H9 (cell line): Measurements from ENCODE around the gene MMP2. TPM values are rescaled to one million over a fixed set of nuclear protein-coding genes. Genes with fewer than 3 reads are reported as not detected.

Experiments
- DNase-seq: peaks from one replicate; pipeline ENCODE4 v3.0.0-alpha.2; 2017
- H2AFZ ChIP-seq: one replicate; pipeline ENCODE4 v1.6.1; 2013; ENCODE audit warnings: mild to moderate bottlenecking, low read length, control low read depth, moderate library complexity
- H2AK5ac ChIP-seq: 2 replicates; pipeline ENCODE4 v1.6.1; 2013; ENCODE audit warnings: low read length, control low read depth, mixed read lengths; ENCODE audit not compliant: insufficient read length
- H2BK120ac ChIP-seq: one replicate; pipeline ENCODE4 v1.6.1; 2013; ENCODE audit warnings: low read depth, mild to moderate bottlenecking, low read length, control low read depth, inconsistent platforms; ENCODE audit not compliant: poor library complexity, severe bottlenecking
- H2BK12ac ChIP-seq: 2 replicates; pipeline ENCODE4 v1.6.1; 2013; ENCODE audit warnings: low read length, control low read depth, mixed read lengths, low read depth; ENCODE audit not compliant: insufficient read length
- H2BK15ac ChIP-seq: 2 replicates; pipeline ENCODE4 v1.6.1; 2013; ENCODE audit warnings: low read depth, low read length, control low read depth
- H2BK20ac ChIP-seq: one replicate; pipeline ENCODE4 v1.6.1; 2013; ENCODE audit warnings: low read depth, mild to moderate bottlenecking, low read length, control low read depth, inconsistent platforms; ENCODE audit not compliant: poor library complexity, severe bottlenecking
- H2BK5ac ChIP-seq: 2 replicates; pipeline ENCODE4 v1.6.1; 2013; ENCODE audit warnings: low read length, control low read depth, mixed read lengths; ENCODE audit not compliant: insufficient read length
- H3K14ac ChIP-seq: 2 replicates; pipeline ENCODE4 v1.6.1; 2013; ENCODE audit warnings: low read length, control low read depth; ENCODE audit not compliant: insufficient read depth
- H3K18ac ChIP-seq: 2 replicates; pipeline ENCODE4 v1.6.1; 2013; ENCODE audit warnings: low read depth, mild to moderate bottlenecking, mixed read lengths, low read length, control low read depth; ENCODE audit not compliant: insufficient read length
- H3K23ac ChIP-seq: 2 replicates; pipeline ENCODE4 v1.6.1; 2013; ENCODE audit warnings: low read length, control low read depth, mixed read lengths, low read depth; ENCODE audit not compliant: insufficient read length
- H3K23me2 ChIP-seq: 2 replicates; pipeline ENCODE4 v1.6.1; 2013; ENCODE audit warnings: low read depth, mild to moderate bottlenecking, mixed read lengths, low read length, control low read depth; ENCODE audit not compliant: insufficient read length, poor library complexity, severe bottlenecking
- H3K27ac ChIP-seq: 2 replicates; pipeline ENCODE4 v1.5.1; 2013; ENCODE audit warnings: low read length, control low read depth, mixed read lengths, low read depth; ENCODE audit not compliant: insufficient read length
- H3K27me3 ChIP-seq: 2 replicates; pipeline ENCODE4 v1.6.1; 2013; ENCODE audit warnings: low read length, control low read depth, inconsistent platforms; ENCODE audit not compliant: insufficient read depth
- H3K4ac ChIP-seq: 2 replicates; pipeline ENCODE4 v1.6.1; 2013; ENCODE audit warnings: low read depth, mild to moderate bottlenecking, control low read depth, inconsistent platforms, low read length, moderate library complexity
- H3K4me1 ChIP-seq: 2 replicates; pipeline ENCODE4 v1.6.1; 2013; ENCODE audit warnings: low read length, control low read depth, inconsistent platforms; ENCODE audit not compliant: insufficient read depth
- H3K4me2 ChIP-seq: 2 replicates; pipeline ENCODE4 v1.6.1; 2013; ENCODE audit warnings: low read length, control low read depth, mixed read lengths; ENCODE audit not compliant: insufficient read length, insufficient read depth
- H3K56ac ChIP-seq: 2 replicates; pipeline ENCODE4 v1.6.1; 2013; ENCODE audit warnings: low read depth, mild to moderate bottlenecking, mixed read lengths, low read length, control low read depth; ENCODE audit not compliant: insufficient read length
- H3K79me1 ChIP-seq: 2 replicates; pipeline ENCODE4 v1.6.1; 2013; ENCODE audit warnings: low read depth, mild to moderate bottlenecking, moderate library complexity, low read length, control low read depth, inconsistent platforms; ENCODE audit not compliant: insufficient read depth, poor library complexity, severe bottlenecking
- H3K79me2 ChIP-seq: 2 replicates; pipeline ENCODE4 v1.6.1; 2013; ENCODE audit warnings: low read length, control low read depth, inconsistent platforms; ENCODE audit not compliant: insufficient read depth
- H3K9ac ChIP-seq: 2 replicates; pipeline ENCODE4 v1.6.1; 2013; ENCODE audit warnings: low read length, control low read depth, mixed read lengths; ENCODE audit not compliant: insufficient read length; ENCODE audit errors: extremely low read depth
- H3K9me3 ChIP-seq: one replicate; pipeline ENCODE4 v1.6.1; 2013; ENCODE audit warnings: low read depth, low read length, inconsistent platforms; ENCODE audit not compliant: control insufficient read depth
- H3T11ph ChIP-seq: one replicate; pipeline ENCODE4 v1.6.1; 2013; ENCODE audit warnings: mild to moderate bottlenecking, low read length, control low read depth, inconsistent platforms
- H4K20me1 ChIP-seq: one replicate; pipeline ENCODE4 v1.6.1; 2013; ENCODE audit not compliant: control insufficient read depth, insufficient read length, insufficient read depth
- H4K5ac ChIP-seq: 2 replicates; pipeline ENCODE4 v1.6.1; 2013; ENCODE audit warnings: low read depth, mild to moderate bottlenecking, mixed read lengths, low read length, control low read depth; ENCODE audit not compliant: insufficient read length
- H4K8ac ChIP-seq: replicated peaks from 2 replicates; pipeline ENCODE4 v1.6.1; 2013; ENCODE audit warnings: low read length, control low read depth, mixed read lengths, low read depth; ENCODE audit not compliant: insufficient read length
- H4K91ac ChIP-seq: 2 replicates; pipeline ENCODE4 v1.6.1; 2013; ENCODE audit warnings: low read depth, mild to moderate bottlenecking, moderate library complexity, mixed read lengths, low read length, control low read depth; ENCODE audit not compliant: insufficient read length
- H3K27ac Mint-ChIP-seq, 3 experiments: 2 replicates in 2 of 3; 3 replicates in 1 of 3; pipeline ENCODE4 v1.8.0; 2020 to 2021; ENCODE audit warnings: mixed read lengths in 3 of 3, mild to moderate bottlenecking in 1 of 3, moderate library complexity in 1 of 3
- H3K27me3 Mint-ChIP-seq: 2 replicates; pipeline ENCODE4 v1.8.0; 2021; ENCODE audit warnings: low read depth, mild to moderate bottlenecking, moderate library complexity, mixed read lengths
- H3K36me3 Mint-ChIP-seq, 3 experiments: 2 replicates in 2 of 3; 3 replicates in 1 of 3; pipeline ENCODE4 v1.8.0; 2020 to 2021; ENCODE audit warnings: low read depth in 3 of 3, mixed read lengths in 3 of 3; ENCODE audit not compliant: insufficient read depth in 1 of 3
- H3K4me1 Mint-ChIP-seq, 2 experiments: 2 replicates each; pipeline ENCODE4 v1.8.0; 2020; ENCODE audit warnings: mixed read lengths in 2 of 2
- H3K4me3 Mint-ChIP-seq, 2 experiments: 2 replicates in 1 of 2; 3 replicates in 1 of 2; pipeline ENCODE4 v1.8.0; 2020 to 2021; ENCODE audit warnings: mild to moderate bottlenecking in 2 of 2, mixed read lengths in 2 of 2, moderate library complexity in 1 of 2
- H3K9me3 Mint-ChIP-seq, 2 experiments: 2 replicates in 1 of 2; 3 replicates in 1 of 2; pipeline ENCODE4 v1.8.0; 2020; ENCODE audit warnings: mild to moderate bottlenecking in 2 of 2, mixed read lengths in 2 of 2, moderate library complexity in 1 of 2
- CTCF ChIP-seq: fragments of 200-600 bp; sonication (generic); conservative IDR thresholded peaks from 3 replicates; pipeline ENCODE4 v1.8.0; 2021; ENCODE audit warnings: antibody characterized with exemption, mild to moderate bottlenecking
- WGBS: extraction: QIAGEN DNeasy Blood & Tissue Kit; methylation state at CpG from one replicate; pipeline ENCODE4 v1.1.7; 2013; ENCODE audit warnings: missing lambda C conversion rate, low lambda C conversion rate, mixed read lengths; ENCODE audit not compliant: insufficient read length; ENCODE audit errors: extremely low coverage; 5-methylcytosine and 5-hydroxymethylcytosine counted together
- total RNA-seq: library from RNA; stranded (reverse); gene quantifications from 2 replicates; pipeline ENCODE4 v1.2.1, GENCODE V29; 2021

The MMP2 gene
- total RNA-seq, 1 experiment from 2014 or later, result 23.1 TPM

DNA sequence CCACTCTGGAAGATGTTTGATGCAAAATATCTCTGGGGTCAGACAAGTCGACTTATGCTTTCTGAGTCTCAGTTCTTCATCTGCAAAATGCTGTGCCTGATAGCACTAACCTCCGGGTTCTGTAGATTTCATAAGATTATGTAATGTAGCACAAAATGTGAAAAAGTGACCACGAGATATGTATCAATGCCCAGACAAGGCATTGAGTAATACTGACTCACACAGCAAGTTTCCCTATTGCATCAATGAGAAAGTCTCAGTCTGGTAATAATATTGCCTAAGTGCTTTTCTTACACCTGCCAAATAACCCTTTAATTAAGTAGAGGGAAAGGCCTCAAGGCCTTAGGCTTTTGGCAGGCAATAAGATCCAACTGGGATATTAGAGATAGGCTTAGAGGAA, 41.4 kb upstream of the MMP2 start:
- H3K9me3 Mint-ChIP-seq, result no peaks in the 10 kb centered on the region
- H3K27me3 Mint-ChIP-seq, result peaks cover 8% of the 10 kb centered on the region
- H4K20me1 ChIP-seq, result no peaks in the 10 kb centered on the region
- H2AK5ac ChIP-seq, result no peak overlapping the region
- H3K14ac ChIP-seq, result no peak overlapping the region
- TF ChIP-seq CTCF, result no peak
- H3K23ac ChIP-seq, result no peak overlapping the region
- H3T11ph ChIP-seq, result no peak overlapping the region
- no peak overlapping the region for H3K4me3 Mint-ChIP-seq
- no peak overlapping the region for H2BK12ac ChIP-seq
- H3K79me1 ChIP-seq, result no peaks in the 10 kb centered on the region
- H4K5ac ChIP-seq, result no peak overlapping the region
- H3K9me3 ChIP-seq, result no peaks in the 10 kb centered on the region
- no peak overlapping the region for H4K8ac ChIP-seq
- no peak overlapping the region for H2BK120ac ChIP-seq
- no peak overlapping the region for H3K9ac ChIP-seq
- H2BK20ac ChIP-seq, result no peak overlapping the region
- no peaks in the 10 kb centered on the region for H3K36me3 Mint-ChIP-seq
- no peak overlapping the region for H2AFZ ChIP-seq
- no peak overlapping the region for H2BK15ac ChIP-seq
- no peak overlapping the region for H3K27ac Mint-ChIP-seq
- H3K79me2 ChIP-seq, result no peaks in the 10 kb centered on the region
- no peak overlapping the region for H4K91ac ChIP-seq
- H3K23me2 ChIP-seq, result no peaks in the 10 kb centered on the region
- H3K18ac ChIP-seq, result no peak overlapping the region
- H3K4me1 Mint-ChIP-seq, result no peaks in the 10 kb centered on the region
- no peak overlapping the region for H3K4me2 ChIP-seq
- no peak overlapping the region for H3K4ac ChIP-seq
- no peaks in the 10 kb centered on the region for H3K4me1 ChIP-seq
- H3K27me3 ChIP-seq, result no peaks in the 10 kb centered on the region
- H3K27ac ChIP-seq, result no peak overlapping the region
- no peak overlapping the region for H3K56ac ChIP-seq
- no peak for DNase-seq
- H2BK5ac ChIP-seq, result no peak overlapping the region
- no CpG with 5 or more reads among the region's 3 CpGs for WGBS
